AG09319 (cell line): ENCODE measurements around the gene BCAS4.

ENCODE experiments used
- DNase-seq: peaks from one replicate; pipeline ENCODE4 v3.0.0-alpha.2; 2010; ENCODE audit warnings: low read depth; ENCODE audit errors: extremely low read depth
- CTCF ChIP-seq: IDR thresholded peaks from 2 replicates; pipeline ENCODE4 v1.5.1; 2011; ENCODE audit warnings: low read depth, mild to moderate bottlenecking, inconsistent platforms, low read length, moderate library complexity

BCAS4 gene

GRCh38 chr20:50824137-50824536 is 29.3 kb downstream of the BCAS4 start:
- TF ChIP-seq CTCF = no peak
- peak; percentile 32 for DNase-seq

GRCh38 chr20:50826121-50826520 is 31.3 kb downstream of the BCAS4 start:
- DNase-seq = peak; percentile 68
- no peak for TF ChIP-seq CTCF

GRCh38 chr20:50828363-50829136 is 33.7 kb downstream of the BCAS4 start:
- DNase-seq = no peak
- no peak for TF ChIP-seq CTCF

GRCh38 chr20:50831622-50832021 is 36.8 kb downstream of the BCAS4 start:
- TF ChIP-seq CTCF = no peak
- DNase-seq = no peak

- peak; percentile 76 for DNase-seq
- TF ChIP-seq CTCF = no peak
Observed at GRCh38 chr20:50834599-50835005, 39.7 kb downstream of the BCAS4 start.

- peak; percentile 93 for DNase-seq
- TF ChIP-seq CTCF = no peak
Observed at GRCh38 chr20:50837532-50838321, 42.9 kb downstream of the BCAS4 start.

GRCh38 chr20:50838322-50838625 is 43.4 kb downstream of the BCAS4 start:
- no peak for TF ChIP-seq CTCF
- DNase-seq = no peak
